Hepatic stellate cell (primary cell): Measurements from ENCODE around the gene VASP.

ENCODE experiments used
- DNase-seq: peaks from one replicate; pipeline ENCODE4 v3.0.0; 2011; ENCODE audit warnings: low spot score

Gene VASP

DNA sequence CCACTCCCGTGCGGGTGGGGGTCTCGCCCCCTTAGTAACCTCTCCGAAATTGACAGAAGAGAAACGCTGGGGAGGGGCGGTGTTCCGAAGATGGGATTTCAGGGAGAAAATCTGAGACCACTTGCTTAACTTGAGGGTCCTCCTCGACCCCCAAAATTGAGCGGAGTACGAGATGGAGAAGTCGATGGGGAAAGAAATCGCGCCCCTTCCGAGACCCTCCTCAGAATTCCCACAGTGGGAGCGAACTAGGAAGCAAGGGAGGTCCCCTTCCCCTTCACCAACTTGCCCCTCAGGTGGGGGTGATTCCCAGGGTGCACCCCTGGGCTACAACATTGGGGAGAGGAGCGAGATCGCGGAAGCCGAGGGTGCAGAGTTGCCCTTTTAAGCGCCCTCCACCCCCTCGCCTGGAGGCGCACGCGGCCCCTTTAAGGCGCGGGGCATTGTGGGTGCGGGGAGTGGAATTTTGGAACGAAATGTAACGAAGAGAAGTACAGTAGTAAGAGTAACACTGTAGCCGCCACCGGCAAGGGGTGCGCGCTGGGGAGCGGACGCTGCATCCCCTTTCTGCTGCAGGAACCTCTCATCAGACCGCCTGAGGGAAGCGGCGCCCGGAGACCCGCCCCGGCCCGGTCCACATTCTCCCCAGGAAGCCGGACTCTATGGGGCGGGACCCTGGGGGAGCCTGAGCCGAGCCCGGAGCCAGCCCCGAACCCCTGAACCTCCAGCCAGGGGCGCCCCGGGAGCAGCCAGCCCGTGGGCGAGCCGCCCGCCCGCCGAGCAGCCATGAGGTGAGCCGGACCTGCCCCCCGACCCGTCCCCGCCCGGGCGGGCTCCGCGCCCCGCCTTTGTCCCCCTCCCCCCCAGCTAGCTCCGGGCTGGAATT, at the start of gene VASP:
VASP (plus strand) TSS at position 491 of the 883 bp plus-strand sequence; CDS start at position 784, 293 bp downstream.
- peak; percentile 87 for DNase-seq

GRCh38 chr19:45457776-45458175, 49.5 kb upstream of the VASP start:
- DNase-seq, result no peak

- DNase-seq, result no peak
Measured at GRCh38 chr19:45460807-45461347, 46.4 kb upstream of the VASP start.

DNA sequence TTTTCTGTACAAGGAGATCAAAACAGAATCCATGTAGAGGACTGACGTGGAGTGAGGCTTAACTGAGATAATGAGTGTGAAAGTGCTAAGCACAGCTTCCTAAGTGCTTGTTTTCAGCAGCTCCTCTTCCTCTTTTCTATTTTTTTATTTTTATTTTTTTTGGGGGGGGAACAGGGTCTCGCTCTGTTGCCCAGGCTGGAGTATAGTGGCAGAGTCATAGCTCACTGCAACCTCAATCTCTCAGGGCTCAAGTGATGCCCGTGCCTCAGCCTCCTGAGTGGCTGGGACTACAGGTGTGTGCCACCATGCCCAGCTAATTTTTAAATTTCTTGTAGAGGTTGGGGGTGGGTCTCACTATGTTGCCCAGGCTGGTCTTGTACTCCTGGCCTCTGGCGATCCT, 45.1 kb upstream of the VASP start:
- DNase-seq, result no peak

DNA sequence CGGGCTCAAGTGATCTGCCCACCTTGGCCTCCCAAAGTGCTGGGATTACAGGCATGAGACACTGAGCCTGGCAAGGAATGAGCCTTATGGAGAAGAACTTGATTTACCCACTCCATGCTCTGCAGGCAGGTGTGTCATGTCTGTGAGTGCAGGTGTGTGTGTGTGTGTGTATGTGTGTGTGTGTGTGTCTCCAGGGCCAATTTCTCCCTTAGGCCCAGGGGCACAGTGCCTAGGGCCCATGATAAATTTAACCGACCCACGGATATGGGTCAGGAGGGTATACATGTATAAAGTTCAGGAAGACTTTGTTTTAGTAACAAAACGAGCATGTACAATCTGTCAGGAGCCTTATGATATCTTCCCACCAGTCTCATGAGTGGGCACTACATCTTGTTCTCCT, 44.0 kb upstream of the VASP start:
- no peak for DNase-seq

DNA sequence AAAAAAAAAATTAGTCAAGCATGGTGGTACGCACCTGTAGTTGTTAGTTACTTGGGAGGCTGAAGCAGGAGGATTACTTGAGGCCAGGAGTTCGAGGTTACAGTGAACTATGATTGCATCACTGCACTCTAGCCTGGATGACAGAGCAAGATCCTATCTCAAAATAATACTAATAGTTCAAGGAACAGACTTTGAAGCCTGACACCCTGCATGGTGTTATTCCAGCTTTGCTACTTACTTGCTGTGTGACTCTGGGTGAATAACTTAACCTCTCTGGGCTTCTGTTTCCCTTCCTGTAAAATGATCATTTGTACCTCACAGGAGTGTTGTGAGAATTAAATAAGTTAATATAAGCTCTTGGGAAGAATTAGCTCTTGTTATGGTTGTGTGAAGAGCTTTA, 43.0 kb upstream of the VASP start:
- DNase-seq, result no peak

DNA sequence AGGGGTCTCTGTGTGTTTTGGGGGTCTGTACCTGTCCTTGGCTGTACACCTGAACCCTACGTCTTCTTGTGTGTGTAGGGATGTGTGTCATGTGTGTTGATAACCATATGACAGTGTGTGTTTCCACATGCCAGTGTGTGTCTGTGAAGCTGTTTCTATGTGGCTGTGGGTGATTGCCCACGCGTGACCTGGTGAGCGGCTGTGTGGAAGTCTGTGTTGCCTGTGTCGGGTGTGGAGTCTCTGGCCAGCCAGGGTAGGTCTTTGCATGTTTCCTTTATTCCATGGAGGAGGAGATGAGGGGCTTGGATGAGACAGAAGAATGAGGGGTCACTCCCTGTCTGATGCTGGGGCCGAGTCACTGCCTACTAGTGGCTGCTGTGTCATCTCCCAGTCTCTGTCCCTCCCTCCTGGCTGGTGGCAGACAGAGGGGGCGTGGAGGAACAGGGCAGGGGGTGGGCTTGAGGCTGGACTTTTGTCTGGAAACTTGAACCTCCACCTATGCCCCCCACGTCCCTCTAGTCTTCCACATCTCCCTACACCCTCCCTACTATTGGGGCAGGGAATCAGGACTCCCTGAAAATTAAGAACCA, 42.3 kb upstream of the VASP start:
- no peak for DNase-seq

DNA sequence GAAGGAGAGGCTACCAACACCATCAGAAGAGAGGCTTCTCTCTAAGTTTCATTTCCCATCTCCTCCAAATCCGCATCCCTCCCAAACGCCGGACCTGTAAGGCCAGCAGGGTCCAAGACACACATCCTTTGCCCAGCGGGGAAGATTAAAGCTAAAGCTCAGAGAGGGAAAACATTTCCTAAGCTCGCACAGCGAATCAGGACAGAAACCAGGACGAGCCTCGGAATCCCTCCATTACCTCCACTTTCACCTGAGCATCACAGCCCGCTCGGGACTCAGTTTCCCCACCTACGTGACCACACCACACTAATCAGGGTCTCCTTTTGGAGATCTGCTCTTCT, 40.2 kb upstream of the VASP start:
- peak; percentile 31 for DNase-seq

DNA sequence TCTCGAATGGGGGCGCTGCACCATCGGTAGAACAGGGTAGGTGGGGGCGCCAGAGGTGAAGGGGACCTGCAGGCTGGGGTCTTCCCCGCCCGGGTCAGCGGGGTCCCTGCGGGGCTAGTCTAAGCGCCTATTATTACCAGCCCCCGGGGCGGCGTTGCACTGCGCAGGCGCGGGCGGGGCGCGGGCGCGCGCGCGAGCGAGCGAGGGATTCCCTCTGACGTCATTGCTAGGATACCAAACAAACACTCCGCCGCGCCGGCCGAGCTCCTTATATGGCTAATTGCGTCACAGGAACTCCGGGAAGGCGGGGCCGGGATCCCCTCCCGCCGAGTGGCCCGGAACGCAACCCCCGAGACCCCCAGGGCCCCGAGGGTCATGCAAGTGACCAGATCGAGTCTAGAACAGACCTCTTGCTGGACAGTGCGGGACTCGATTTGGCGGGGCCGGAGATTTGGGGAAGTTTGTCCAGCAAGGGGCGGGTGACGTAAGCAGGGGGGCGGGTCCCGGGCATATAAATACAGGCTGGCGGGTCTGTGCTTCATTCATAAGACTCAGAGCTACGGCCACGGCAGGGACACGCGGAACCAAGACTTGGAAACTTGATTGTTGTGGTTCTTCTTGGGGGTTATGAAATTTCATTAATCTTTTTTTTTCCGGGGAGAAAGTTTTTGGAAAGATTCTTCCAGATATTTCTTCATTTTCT, 39.7 kb upstream of the VASP start, which contains the start of gene FOSB:
FOSB (plus strand) TSS at position 541 of the 703 bp plus-strand sequence. CDS start 591 bp downstream, outside the sequence.
- DNase-seq, result peak; percentile 95

GRCh38 chr19:45468159-45468651, 39.1 kb upstream of the VASP start:
- DNase-seq, result peak; percentile 22

DNA sequence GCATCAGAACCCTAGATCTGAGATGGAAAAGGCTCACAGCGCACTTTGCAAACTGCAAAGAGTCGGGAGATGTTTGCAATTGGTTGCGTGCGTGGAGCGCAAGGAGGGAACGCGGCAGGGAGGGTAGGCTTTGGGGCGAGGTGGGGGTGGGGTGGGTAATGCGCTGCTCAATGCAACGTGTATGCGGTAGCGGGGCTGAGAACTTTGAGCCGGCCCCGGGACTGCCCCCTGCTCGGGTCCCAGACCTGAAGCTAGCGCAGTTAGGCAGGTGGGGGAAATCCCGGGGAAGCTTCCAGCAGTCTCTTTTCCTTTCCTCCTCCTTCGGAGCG, 38.5 kb upstream of the VASP start:
- peak; percentile 45 for DNase-seq

- DNase-seq, result peak; percentile 85
Measured at GRCh38 chr19:45469132-45469944, 37.9 kb upstream of the VASP start.

DNA sequence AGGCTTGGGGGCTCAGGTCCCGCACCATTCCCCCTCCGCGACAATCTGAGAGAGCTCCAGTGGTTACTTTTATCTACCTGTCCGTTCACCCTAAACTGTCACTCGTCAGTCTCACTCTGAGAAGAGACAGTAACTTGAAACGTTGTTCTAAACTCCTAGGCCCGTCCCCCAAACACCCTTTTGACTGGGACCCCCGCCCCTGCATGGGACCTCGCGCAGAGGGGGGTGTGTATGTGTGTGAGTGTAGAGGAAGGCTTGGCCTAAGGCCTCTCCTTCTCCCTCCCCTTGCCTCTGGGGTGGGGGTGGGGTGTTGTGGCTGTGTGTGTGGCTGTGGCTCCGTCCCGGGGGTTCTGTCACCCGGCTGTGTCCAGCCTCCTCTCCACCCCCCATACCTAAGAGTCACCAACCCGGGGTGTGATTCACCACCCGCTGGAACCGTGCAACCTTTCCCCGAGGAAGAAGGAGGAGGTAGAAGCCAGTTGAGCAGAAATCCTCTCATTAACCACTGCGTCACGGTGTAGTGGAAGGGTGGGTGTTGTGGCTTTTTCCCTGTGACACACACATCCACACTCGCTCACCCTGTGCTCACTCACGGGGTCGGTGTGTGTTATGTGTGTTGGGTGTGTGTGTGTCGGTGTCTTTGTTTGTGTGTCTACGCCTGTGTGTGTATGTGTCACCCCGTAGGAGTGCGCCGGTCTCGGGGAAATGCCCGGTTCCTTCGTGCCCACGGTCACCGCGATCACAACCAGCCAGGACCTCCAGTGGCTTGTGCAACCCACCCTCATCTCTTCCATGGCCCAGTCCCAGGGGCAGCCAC, 37.1 kb upstream of the VASP start:
- peak; percentile 70 for DNase-seq

- DNase-seq, result no peak
Measured at GRCh38 chr19:45470762-45471081, 36.6 kb upstream of the VASP start.

- DNase-seq, result no peak
Measured at GRCh38 chr19:45471111-45471930, 36.0 kb upstream of the VASP start.

GRCh38 chr19:45471931-45472562, 35.2 kb upstream of the VASP start:
- no peak for DNase-seq

- no peak for DNase-seq
Measured at GRCh38 chr19:45472563-45473366, 34.5 kb upstream of the VASP start.

- DNase-seq, result no peak
Measured at GRCh38 chr19:45473367-45473681, 34.0 kb upstream of the VASP start.
